GM19397 (cell line): ENCODE measurements around the gene TXN.
"Not testable (repeated sequence)": the region's sequence is repeated elsewhere in the genome, so short reads cannot be mapped to it uniquely, and the experiment has no call there.

Experiments
- ATAC-seq: cut with Tn5 transposase; IDR thresholded peaks from one replicate; pipeline ENCODE4 v1.9.1; 2021; ENCODE audit warnings: mild to moderate bottlenecking, moderate library complexity; ENCODE audit not compliant: unreplicated experiment

TXN gene

GRCh38 chr9:110213413-110214044 is 42.8 kb downstream of the TXN start:
- ATAC-seq: no peak

GRCh38 chr9:110208031-110208430 is 48.3 kb downstream of the TXN start, which contains the start of gene C9orf152:
C9orf152 (minus strand) TSS chr9:110208159; CDS start chr9:110207579, 580 bp downstream.
- ATAC-seq: no peak

- no peak for ATAC-seq
These were observed 49.2 kb downstream of the TXN start for GRCh38 chr9:110207071-110207641.

GRCh38 chr9:110206389-110206788 is 49.9 kb downstream of the TXN start:
- ATAC-seq: no peak

GRCh38 chr9:110205612-110206011 is 50.7 kb downstream of the TXN start:
- not testable (repeated sequence) for ATAC-seq

GRCh38 chr9:110202232-110202631 is 54.1 kb downstream of the TXN start:
- ATAC-seq: no peak

GRCh38 chr9:110199643-110200042 is 56.7 kb downstream of the TXN start:
- no peak for ATAC-seq

GRCh38 chr9:110198357-110198756 is 58.0 kb downstream of the TXN start:
- ATAC-seq: no peak

GRCh38 chr9:110197330-110198187 is 58.7 kb downstream of the TXN start:
- ATAC-seq: no peak

- not testable (repeated sequence) for ATAC-seq
These were observed 60.2 kb downstream of the TXN start for GRCh38 chr9:110196084-110196499.
